ENCODE data around the gene SNED1.

Gene SNED1

DNA sequence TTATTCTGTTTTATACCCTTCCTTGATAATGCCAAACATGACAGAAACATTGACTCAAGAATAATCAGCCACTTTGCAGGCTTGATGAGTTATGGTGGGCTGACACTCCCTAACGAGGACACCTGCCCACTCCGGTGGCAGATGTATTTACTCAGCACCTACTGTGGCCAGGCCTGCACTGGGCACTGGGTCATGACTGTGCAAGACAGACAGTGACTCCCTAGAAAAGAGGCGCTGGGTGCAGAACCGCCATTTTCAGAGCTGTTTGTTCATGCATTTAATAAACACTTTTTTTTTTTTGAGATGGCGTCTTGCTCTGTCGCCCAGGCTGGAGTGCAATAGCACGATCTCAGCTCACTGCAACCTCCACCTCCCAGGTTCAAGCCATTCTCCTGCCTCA is 32.5 kb downstream of the SNED1 start:
- Histone ChIP-seq H3K27me3 (peaks cover 0 to 8% of the 10 kb centered on the region in 2 donors), H3K4me3 (no peak overlapping the region), H3K4me1 (peaks cover 0 to 8% (median 3%) of the 10 kb centered on the region in 4 donors), H3K27ac (no peak overlapping the region), H3K9me3 (peaks cover 0 to 11% (median 4%) of the 10 kb centered on the region in 3 donors), H3K36me3 (peaks cover 16 to 45% (median 33%) of the 10 kb centered on the region in 3 donors)
- DNase-seq, result no peak
- TF ChIP-seq, protein P1, sequence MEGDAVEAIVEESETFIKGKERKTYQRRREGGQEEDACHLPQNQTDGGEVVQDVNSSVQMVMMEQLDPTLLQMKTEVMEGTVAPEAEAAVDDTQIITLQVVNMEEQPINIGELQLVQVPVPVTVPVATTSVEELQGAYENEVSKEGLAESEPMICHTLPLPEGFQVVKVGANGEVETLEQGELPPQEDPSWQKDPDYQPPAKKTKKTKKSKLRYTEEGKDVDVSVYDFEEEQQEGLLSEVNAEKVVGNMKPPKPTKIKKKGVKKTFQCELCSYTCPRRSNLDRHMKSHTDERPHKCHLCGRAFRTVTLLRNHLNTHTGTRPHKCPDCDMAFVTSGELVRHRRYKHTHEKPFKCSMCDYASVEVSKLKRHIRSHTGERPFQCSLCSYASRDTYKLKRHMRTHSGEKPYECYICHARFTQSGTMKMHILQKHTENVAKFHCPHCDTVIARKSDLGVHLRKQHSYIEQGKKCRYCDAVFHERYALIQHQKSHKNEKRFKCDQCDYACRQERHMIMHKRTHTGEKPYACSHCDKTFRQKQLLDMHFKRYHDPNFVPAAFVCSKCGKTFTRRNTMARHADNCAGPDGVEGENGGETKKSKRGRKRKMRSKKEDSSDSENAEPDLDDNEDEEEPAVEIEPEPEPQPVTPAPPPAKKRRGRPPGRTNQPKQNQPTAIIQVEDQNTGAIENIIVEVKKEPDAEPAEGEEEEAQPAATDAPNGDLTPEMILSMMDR (IDR thresholded peaks at IDR 0.05), result no peak
- intact Hi-C loops (cut with DNase I; ENCODE audit: low total_unique reads), result no loop called here

GRCh38 chr2:241031436-241032165 is 33.2 kb downstream of the SNED1 start:
- Histone ChIP-seq H3K27ac (no peak overlapping the region), H3K36me3 (peaks cover 16 to 45% (median 33%) of the 10 kb centered on the region in 3 donors), H3K4me1 (peaks cover 0 to 15% (median 10%) of the 10 kb centered on the region in 4 donors), H3K9me3 (peaks cover 0 to 4% (median 0%) of the 10 kb centered on the region in 3 donors), H3K4me3 (no peak overlapping the region), H3K27me3 (peaks cover 0 to 15% of the 10 kb centered on the region in 2 donors)
- TF ChIP-seq, protein P1 (IDR thresholded peaks at IDR 0.05), result no peak
- DNase-seq, result no peak
- intact Hi-C loops (cut with DNase I; ENCODE audit: low total_unique reads), result no loop called here

DNA sequence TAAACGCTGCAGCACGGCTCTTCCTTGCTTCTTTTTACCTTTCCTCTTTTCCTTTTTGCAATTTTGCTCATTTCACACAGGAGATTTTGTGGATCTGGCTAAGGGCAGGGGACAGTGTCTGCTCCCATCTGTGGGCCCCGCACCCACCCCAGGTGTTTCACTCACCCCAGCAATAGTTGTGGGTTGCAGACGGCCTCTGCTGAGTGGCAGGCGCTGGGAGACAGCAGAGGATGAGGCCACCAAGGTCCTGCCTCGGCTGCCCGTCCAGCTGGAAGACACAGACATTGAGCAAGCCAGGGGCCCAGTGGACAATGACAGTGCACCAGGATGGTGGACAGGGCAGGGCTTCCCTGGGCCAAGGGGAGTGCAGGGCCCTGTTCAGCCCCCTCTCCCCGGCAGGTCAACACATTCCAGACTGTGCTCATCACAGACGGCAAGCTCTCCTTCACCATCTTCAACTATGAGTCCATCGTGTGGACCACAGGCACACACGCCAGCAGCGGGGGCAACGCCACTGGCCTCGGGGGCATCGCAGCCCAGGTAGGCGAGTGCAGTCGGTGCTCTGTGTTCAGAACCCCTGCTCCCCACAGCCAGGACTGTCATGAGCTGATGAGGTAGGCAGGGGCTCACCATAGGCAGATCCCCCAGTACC is 35.0 kb downstream of the SNED1 start:
- no peak overlapping the region for H3K4me3 ChIP-seq
- peaks cover 0 to 21% of the 10 kb centered on the region in 2 donors for H3K27me3 ChIP-seq
- no peak for DNase-seq
- no peak overlapping the region for H3K27ac ChIP-seq
- TF ChIP-seq, protein P1 (IDR thresholded peaks at IDR 0.05), result no peak
- no peaks in the 10 kb centered on the region for H3K9me3 ChIP-seq
- intact Hi-C loops (cut with DNase I; ENCODE audit: low total_unique reads), result no loop called here
- H3K36me3 ChIP-seq, result peaks cover 16 to 46% (median 42%) of the 10 kb centered on the region in 3 donors
- H3K4me1 ChIP-seq, result peaks cover 0 to 18% (median 14%) of the 10 kb centered on the region in 4 donors

- intact Hi-C loops (cut with DNase I; ENCODE audit: low total_unique reads), result no loop called here
- H3K36me3 ChIP-seq, result peaks cover 16 to 50% (median 42%) of the 10 kb centered on the region in 3 donors
- H3K9me3 ChIP-seq, result no peaks in the 10 kb centered on the region
- peaks cover 0 to 18% (median 14%) of the 10 kb centered on the region in 4 donors for H3K4me1 ChIP-seq
- H3K27ac ChIP-seq, result no peak overlapping the region
- TF ChIP-seq, protein P1 (IDR thresholded peaks at IDR 0.05), result no peak
- DNase-seq, result no peak
- no peak overlapping the region for H3K4me3 ChIP-seq
- peaks cover 0 to 21% of the 10 kb centered on the region in 2 donors for H3K27me3 ChIP-seq
Measured at GRCh38 chr2:241033994-241034393, 35.6 kb downstream of the SNED1 start.

DNA sequence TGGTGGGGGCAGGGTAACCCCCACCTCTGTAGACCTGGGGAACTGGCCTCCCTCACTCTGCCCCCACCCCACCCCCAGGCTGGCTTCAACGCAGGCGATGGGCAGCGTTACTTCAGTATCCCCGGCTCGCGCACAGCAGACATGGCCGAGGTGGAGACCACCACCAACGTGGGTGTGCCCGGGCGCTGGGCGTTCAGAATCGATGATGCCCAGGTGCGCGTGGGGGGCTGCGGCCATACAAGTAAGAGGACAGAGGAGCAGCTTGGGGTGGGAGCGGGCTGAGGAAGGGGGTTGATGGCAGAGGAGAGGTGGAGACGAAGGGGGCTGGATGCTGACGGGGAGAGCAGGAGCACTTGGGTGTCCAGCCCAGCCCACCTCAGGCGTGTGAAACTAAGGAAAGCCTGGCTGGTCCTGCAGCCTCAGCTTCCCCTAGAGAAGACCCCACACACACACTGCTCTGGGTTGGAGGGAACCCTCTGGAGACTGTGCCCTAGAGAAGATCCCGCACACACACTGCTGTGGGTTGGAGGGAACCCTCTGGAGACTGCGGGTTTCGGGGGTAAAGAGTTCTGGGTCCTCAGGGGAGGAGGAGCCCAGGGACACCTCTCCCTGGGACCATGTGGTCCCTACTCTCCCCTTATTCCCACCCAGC is 36.2 kb downstream of the SNED1 start:
- TF ChIP-seq, protein P1 (IDR thresholded peaks at IDR 0.05), result no peak
- DNase-seq, result no peak
- H3K27me3 ChIP-seq, result peaks cover 0 to 21% of the 10 kb centered on the region in 2 donors
- no peak overlapping the region for H3K27ac ChIP-seq
- peaks cover 16 to 50% (median 42%) of the 10 kb centered on the region in 3 donors for H3K36me3 ChIP-seq
- intact Hi-C loops (cut with DNase I; ENCODE audit: low total_unique reads), result no loop called here
- peaks cover 0 to 18% (median 14%) of the 10 kb centered on the region in 4 donors for H3K4me1 ChIP-seq
- no peak overlapping the region for H3K4me3 ChIP-seq
- H3K9me3 ChIP-seq, result no peaks in the 10 kb centered on the region
